Measurements from ENCODE around the gene CMSS1.
A peak's percentile ranks its signal among the peaks of the same experiment; 100 is the strongest.

CMSS1 gene

GRCh38 chr3:99776516-99777209, 41.0 kb upstream of the CMSS1 start:
- Histone ChIP-seq H3K4me1 (ENCODE audit: control extremely low read depth in 1 of 4, control insufficient read depth in 4 of 4, insufficient read depth in 4 of 4, low read length in 3 of 4) (peaks cover 0 to 2% (median 0%) of the 10 kb centered on the region in 4 experiments), H3K4me3 (ENCODE audit: control insufficient read depth in 1 of 7, extremely low read depth in 1 of 7, insufficient read depth in 4 of 7, low read depth in 2 of 7, low read length in 6 of 7) (no peak overlapping the region), H3K27me3 (replicated peaks in 2 of 5; ENCODE audit: control insufficient read depth in 4 of 5, insufficient read depth in 5 of 5, low read length in 4 of 5) (no peaks in the 10 kb centered on the region), H3K27ac (ENCODE audit: insufficient read depth in 1 of 2, low read depth in 1 of 2, low read length in 2 of 2, poor library complexity in 1 of 2, severe bottlenecking in 2 of 2) (no peak overlapping the region), H3K9me3 (ENCODE audit: control extremely low read depth in 1 of 5, control insufficient read depth in 4 of 5, insufficient read depth in 2 of 5, low read depth in 1 of 5, low read length in 4 of 5) (no peaks in the 10 kb centered on the region), H3K36me3 (ENCODE audit: control insufficient read depth in 4 of 4, insufficient read depth in 4 of 4, low read length in 3 of 4) (no peaks in the 10 kb centered on the region)
- CTCF ChIA-PET: no interaction called here
- POLR2A ChIA-PET: no interaction called here
- 89% methylated on average over 4 of the region's 5 CpGs for WGBS (ENCODE audit: insufficient coverage)
- DNase-seq: no peak

GRCh38 chr3:99777210-99777549, 40.5 kb upstream of the CMSS1 start:
- Histone ChIP-seq H3K9me3 (ENCODE audit: control extremely low read depth in 1 of 5, control insufficient read depth in 4 of 5, insufficient read depth in 2 of 5, low read depth in 1 of 5, low read length in 4 of 5) (no peaks in the 10 kb centered on the region), H3K27me3 (replicated peaks in 2 of 5; ENCODE audit: control insufficient read depth in 4 of 5, insufficient read depth in 5 of 5, low read length in 4 of 5) (no peaks in the 10 kb centered on the region), H3K27ac (ENCODE audit: insufficient read depth in 1 of 2, low read depth in 1 of 2, low read length in 2 of 2, poor library complexity in 1 of 2, severe bottlenecking in 2 of 2) (no peak overlapping the region), H3K4me3 (ENCODE audit: control insufficient read depth in 1 of 7, extremely low read depth in 1 of 7, insufficient read depth in 4 of 7, low read depth in 2 of 7, low read length in 6 of 7) (no peak overlapping the region), H3K36me3 (ENCODE audit: control insufficient read depth in 4 of 4, insufficient read depth in 4 of 4, low read length in 3 of 4) (no peaks in the 10 kb centered on the region), H3K4me1 (ENCODE audit: control extremely low read depth in 1 of 4, control insufficient read depth in 4 of 4, insufficient read depth in 4 of 4, low read length in 3 of 4) (peaks cover 0 to 5% (median 0%) of the 10 kb centered on the region in 4 experiments)
- ChIA-PET POLR2A (no interaction called here), CTCF (no interaction called here)
- DNase-seq: no peak
- WGBS (ENCODE audit: insufficient coverage): no CpG with 5 or more reads among the region's 2 CpGs

- Histone ChIP-seq H3K27ac (ENCODE audit: insufficient read depth in 1 of 2, low read depth in 1 of 2, low read length in 2 of 2, poor library complexity in 1 of 2, severe bottlenecking in 2 of 2) (no peak overlapping the region), H3K9me3 (ENCODE audit: control extremely low read depth in 1 of 5, control insufficient read depth in 4 of 5, insufficient read depth in 2 of 5, low read depth in 1 of 5, low read length in 4 of 5) (no peaks in the 10 kb centered on the region), H3K36me3 (ENCODE audit: control insufficient read depth in 4 of 4, insufficient read depth in 4 of 4, low read length in 3 of 4) (no peaks in the 10 kb centered on the region), H3K27me3 (replicated peaks in 2 of 5; ENCODE audit: control insufficient read depth in 4 of 5, insufficient read depth in 5 of 5, low read length in 4 of 5) (no peaks in the 10 kb centered on the region), H3K4me1 (ENCODE audit: control extremely low read depth in 1 of 4, control insufficient read depth in 4 of 4, insufficient read depth in 4 of 4, low read length in 3 of 4) (peaks cover 0 to 5% (median 0%) of the 10 kb centered on the region in 4 experiments), H3K4me3 (ENCODE audit: control insufficient read depth in 1 of 7, extremely low read depth in 1 of 7, insufficient read depth in 4 of 7, low read depth in 2 of 7, low read length in 6 of 7) (no peak overlapping the region)
- CTCF ChIA-PET: interaction anchor here (1.2 kb wide), 1 partner anchor 12 kb away, joined by 3 read pairs; no protein-coding TSS in a partner anchor
- WGBS (ENCODE audit: insufficient coverage): no CpG with 5 or more reads among the region's 2 CpGs
- DNase-seq: no peak
- POLR2A ChIA-PET: no interaction called here
These were observed 40.0 kb upstream of the CMSS1 start for GRCh38 chr3:99777708-99778107.

- Histone ChIP-seq H3K9me3 (ENCODE audit: control extremely low read depth in 1 of 5, control insufficient read depth in 4 of 5, insufficient read depth in 2 of 5, low read depth in 1 of 5, low read length in 4 of 5) (no peaks in the 10 kb centered on the region), H3K27me3 (replicated peaks in 2 of 5; ENCODE audit: control insufficient read depth in 4 of 5, insufficient read depth in 5 of 5, low read length in 4 of 5) (no peaks in the 10 kb centered on the region), H3K4me1 (ENCODE audit: control extremely low read depth in 1 of 4, control insufficient read depth in 4 of 4, insufficient read depth in 4 of 4, low read length in 3 of 4) (peaks cover 0 to 5% (median 0%) of the 10 kb centered on the region in 4 experiments), H3K4me3 (ENCODE audit: control insufficient read depth in 1 of 7, extremely low read depth in 1 of 7, insufficient read depth in 4 of 7, low read depth in 2 of 7, low read length in 6 of 7) (no peak overlapping the region), H3K27ac (ENCODE audit: insufficient read depth in 1 of 2, low read depth in 1 of 2, low read length in 2 of 2, poor library complexity in 1 of 2, severe bottlenecking in 2 of 2) (no peak overlapping the region), H3K36me3 (ENCODE audit: control insufficient read depth in 4 of 4, insufficient read depth in 4 of 4, low read length in 3 of 4) (no peaks in the 10 kb centered on the region)
- 71% methylated on average over 1 of the region's 3 CpGs for WGBS (ENCODE audit: insufficient coverage)
- CTCF ChIA-PET: no interaction called here
- DNase-seq: no peak
- POLR2A ChIA-PET: no interaction called here
These were observed 36.9 kb upstream of the CMSS1 start for GRCh38 chr3:99780749-99781148.

- no peak overlapping the region for H3K27ac ChIP-seq (ENCODE audit: insufficient read depth in 1 of 2, low read depth in 1 of 2, low read length in 2 of 2, poor library complexity in 1 of 2, severe bottlenecking in 2 of 2)
- no peaks in the 10 kb centered on the region for H3K36me3 ChIP-seq (ENCODE audit: control insufficient read depth in 4 of 4, insufficient read depth in 4 of 4, low read length in 3 of 4)
- no peak overlapping the region for H3K4me3 ChIP-seq (ENCODE audit: control insufficient read depth in 1 of 7, extremely low read depth in 1 of 7, insufficient read depth in 4 of 7, low read depth in 2 of 7, low read length in 6 of 7)
- ChIA-PET POLR2A (no interaction called here), CTCF (interaction anchor here (0.6 kb wide), 1 partner anchor 927 kb away, joined by 3 read pairs; no protein-coding TSS in a partner anchor)
- WGBS (ENCODE audit: insufficient coverage): 59% methylated on average over 3 of the region's 3 CpGs
- peak in 2 of 3 donors; percentile 41 to 57 for DNase-seq
- peaks cover 0 to 5% (median 0%) of the 10 kb centered on the region in 4 experiments for H3K4me1 ChIP-seq (ENCODE audit: control extremely low read depth in 1 of 4, control insufficient read depth in 4 of 4, insufficient read depth in 4 of 4, low read length in 3 of 4)
- H3K27me3 ChIP-seq (replicated peaks in 2 of 5; ENCODE audit: control insufficient read depth in 4 of 5, insufficient read depth in 5 of 5, low read length in 4 of 5): no peaks in the 10 kb centered on the region
- no peaks in the 10 kb centered on the region for H3K9me3 ChIP-seq (ENCODE audit: control extremely low read depth in 1 of 5, control insufficient read depth in 4 of 5, insufficient read depth in 2 of 5, low read depth in 1 of 5, low read length in 4 of 5)
These were observed 35.9 kb upstream of the CMSS1 start for GRCh38 chr3:99781761-99782160.

GRCh38 chr3:99783011-99783573, 34.6 kb upstream of the CMSS1 start:
- Histone ChIP-seq H3K9me3 (ENCODE audit: control extremely low read depth in 1 of 5, control insufficient read depth in 4 of 5, insufficient read depth in 2 of 5, low read depth in 1 of 5, low read length in 4 of 5) (no peaks in the 10 kb centered on the region), H3K36me3 (ENCODE audit: control insufficient read depth in 4 of 4, insufficient read depth in 4 of 4, low read length in 3 of 4) (no peaks in the 10 kb centered on the region), H3K27me3 (replicated peaks in 2 of 5; ENCODE audit: control insufficient read depth in 4 of 5, insufficient read depth in 5 of 5, low read length in 4 of 5) (no peaks in the 10 kb centered on the region), H3K27ac (ENCODE audit: insufficient read depth in 1 of 2, low read depth in 1 of 2, low read length in 2 of 2, poor library complexity in 1 of 2, severe bottlenecking in 2 of 2) (no peak overlapping the region), H3K4me3 (ENCODE audit: control insufficient read depth in 1 of 7, extremely low read depth in 1 of 7, insufficient read depth in 4 of 7, low read depth in 2 of 7, low read length in 6 of 7) (no peak overlapping the region), H3K4me1 (ENCODE audit: control extremely low read depth in 1 of 4, control insufficient read depth in 4 of 4, insufficient read depth in 4 of 4, low read length in 3 of 4) (peaks cover 0 to 5% (median 0%) of the 10 kb centered on the region in 4 experiments)
- no peak for DNase-seq
- ChIA-PET POLR2A (no interaction called here), CTCF (no interaction called here)
- WGBS (ENCODE audit: insufficient coverage): 98% methylated on average over 3 of the region's 5 CpGs

- DNase-seq: peak; percentile 31 to 60 (median 58)
These were observed 28.5 kb upstream of the CMSS1 start for GRCh38 chr3:99789011-99789721.

More at GRCh38 chr3:99789011-99789721, 28.5 kb upstream of the CMSS1 start:
- Histone ChIP-seq H3K9me3 (ENCODE audit: control extremely low read depth in 1 of 5, control insufficient read depth in 4 of 5, insufficient read depth in 2 of 5, low read depth in 1 of 5, low read length in 4 of 5) (no peaks in the 10 kb centered on the region), H3K27me3 (replicated peaks in 2 of 5; ENCODE audit: control insufficient read depth in 4 of 5, insufficient read depth in 5 of 5, low read length in 4 of 5) (no peaks in the 10 kb centered on the region), H3K4me1 (ENCODE audit: control extremely low read depth in 1 of 4, control insufficient read depth in 4 of 4, insufficient read depth in 4 of 4, low read length in 3 of 4) (no peaks in the 10 kb centered on the region), H3K36me3 (ENCODE audit: control insufficient read depth in 4 of 4, insufficient read depth in 4 of 4, low read length in 3 of 4) (no peaks in the 10 kb centered on the region), H3K27ac (ENCODE audit: insufficient read depth in 1 of 2, low read depth in 1 of 2, low read length in 2 of 2, poor library complexity in 1 of 2, severe bottlenecking in 2 of 2) (no peak overlapping the region), H3K4me3 (ENCODE audit: control insufficient read depth in 1 of 7, extremely low read depth in 1 of 7, insufficient read depth in 4 of 7, low read depth in 2 of 7, low read length in 6 of 7) (no peak overlapping the region)
- ChIA-PET POLR2A (no interaction called here), CTCF (interaction anchor here (1.1 to 1.2 kb wide), 4 partner anchors 11 to 972 kb away, joined by 3 to 4 read pairs (median 3); no protein-coding TSS in a partner anchor)
- WGBS (ENCODE audit: insufficient coverage): 7% methylated on average over 2 of the region's 3 CpGs
